Measurements from ENCODE around the gene OASL. TPM values are rescaled to one million over a fixed set of nuclear protein-coding genes. Genes with fewer than 3 reads are reported as not detected.
A peak's percentile ranks its signal among the peaks of the same experiment; 100 is the strongest.

The OASL gene
- total and polyA plus RNA-seq, 9 of the 15 experiments (the other 6 are each of a cell fraction or from before 2014, with no cell fraction given), result 0.14 TPM; not detected in 8

DNA sequence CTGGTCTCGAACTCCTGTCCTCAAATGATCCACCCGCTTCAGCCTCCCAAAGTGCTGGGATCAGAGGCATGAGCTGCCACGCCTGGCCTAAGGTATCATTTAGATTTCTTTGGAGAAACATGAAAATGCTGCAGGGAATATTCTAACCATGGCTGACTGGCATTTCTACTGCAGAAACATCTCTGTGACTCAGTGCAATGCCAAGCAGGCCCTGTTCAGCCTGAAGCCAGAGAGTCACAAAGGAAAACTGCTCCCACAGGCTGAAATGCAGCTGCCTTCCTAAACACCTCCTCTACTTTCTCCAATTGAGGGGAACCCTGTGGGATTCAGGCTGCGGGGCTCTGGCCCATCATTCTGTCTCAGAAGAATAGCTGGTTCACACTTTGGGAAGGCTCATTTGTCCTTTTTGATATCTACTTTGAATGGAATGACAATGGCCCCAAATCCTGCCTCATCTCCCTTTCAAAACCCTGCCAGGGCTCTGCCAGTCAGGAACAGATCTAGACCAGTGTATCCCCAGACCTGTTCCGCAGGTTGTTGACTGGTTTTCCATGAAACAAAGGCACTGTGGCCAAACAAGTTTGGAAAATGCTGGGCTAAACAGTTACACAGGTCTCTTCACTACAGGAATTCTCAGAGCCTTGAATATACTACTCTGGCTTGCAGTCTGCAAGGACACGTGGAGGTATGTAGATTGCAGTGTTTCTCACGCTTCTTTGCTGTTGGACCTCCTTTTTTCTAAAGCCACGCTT is 30.5 kb downstream of the OASL start (continued):
- TF ChIP-seq, protein P1, sequence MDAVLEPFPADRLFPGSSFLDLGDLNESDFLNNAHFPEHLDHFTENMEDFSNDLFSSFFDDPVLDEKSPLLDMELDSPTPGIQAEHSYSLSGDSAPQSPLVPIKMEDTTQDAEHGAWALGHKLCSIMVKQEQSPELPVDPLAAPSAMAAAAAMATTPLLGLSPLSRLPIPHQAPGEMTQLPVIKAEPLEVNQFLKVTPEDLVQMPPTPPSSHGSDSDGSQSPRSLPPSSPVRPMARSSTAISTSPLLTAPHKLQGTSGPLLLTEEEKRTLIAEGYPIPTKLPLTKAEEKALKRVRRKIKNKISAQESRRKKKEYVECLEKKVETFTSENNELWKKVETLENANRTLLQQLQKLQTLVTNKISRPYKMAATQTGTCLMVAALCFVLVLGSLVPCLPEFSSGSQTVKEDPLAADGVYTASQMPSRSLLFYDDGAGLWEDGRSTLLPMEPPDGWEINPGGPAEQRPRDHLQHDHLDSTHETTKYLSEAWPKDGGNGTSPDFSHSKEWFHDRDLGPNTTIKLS (IDR thresholded peaks at IDR 0.05; ENCODE audit: borderline replicate concordance, low read depth), result no peak
- TF ChIP-seq HDAC2 (IDR thresholded peaks at IDR 0.05), result no peak

DNA sequence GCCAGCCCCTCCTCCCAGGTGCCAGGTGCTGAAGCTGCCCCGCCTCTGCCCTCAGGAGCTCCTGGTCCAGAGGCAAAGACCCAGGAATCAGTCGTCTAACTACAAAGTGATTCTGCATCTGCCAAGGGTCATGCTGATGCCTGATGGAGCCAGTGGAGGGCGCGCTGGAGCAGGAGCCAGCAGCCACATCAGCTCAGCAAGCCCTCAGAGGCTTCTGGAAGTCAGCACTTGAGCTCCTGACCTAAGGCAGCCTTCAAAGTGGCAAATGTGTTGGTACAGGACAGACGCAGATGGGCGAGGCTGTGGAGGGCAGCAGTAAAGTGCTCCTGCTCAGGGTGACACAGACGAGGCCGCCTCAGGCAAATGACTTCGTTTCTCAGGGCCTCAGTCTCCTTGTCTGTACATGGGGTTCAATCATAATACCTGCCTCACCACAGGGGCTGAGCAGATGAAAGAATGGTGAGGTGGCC is 33.7 kb downstream of the OASL start:
- POLR2A ChIA-PET, result interaction anchor here (0.6 to 0.7 kb wide), 2 partner anchors 278 to 652 kb away, joined by 3 read pairs; no protein-coding TSS in a partner anchor
- in situ Hi-C loops (cut with MboI), result no loop called here
- CTCF ChIA-PET (ENCODE audit: low intra/inter-chr PET ratio), result interaction anchor here (0.5 to 1.3 kb wide), 4 partner anchors 90 to 358 kb away, joined by 3 to 9 read pairs (median 4); no protein-coding TSS in a partner anchor
- Histone ChIP-seq H3K9ac (ENCODE audit: insufficient read depth in 1 of 2, low read depth in 2 of 2, low read length in 2 of 2) (peak overlapping the region in 1 of 2 experiments; percentile 6; a peak in 1 of 4 replicates), H2AFZ (ENCODE audit: low read depth, low read length) (no peak overlapping the region), H4K20me1 (replicated peaks; ENCODE audit: control insufficient read depth, insufficient read depth, low read length) (no peaks in the 10 kb centered on the region; the same call in 1 of the 2 replicates), H3K27me3 (ENCODE audit: control insufficient read depth in 2 of 2, insufficient read depth in 2 of 2, low read length in 2 of 2) (no peaks in the 10 kb centered on the region), H3K4me1 (replicated peaks in 1 of 2; ENCODE audit: control insufficient read depth in 2 of 2, insufficient read depth in 2 of 2, low read length in 2 of 2) (no peaks in the 10 kb centered on the region; a peak in 1 of 5 replicates), H3K4me2 (ENCODE audit: insufficient read depth, low read length) (no peak overlapping the region), H3K4me3 (no peak overlapping the region), H3K27ac (ENCODE audit: extremely low read depth, low read depth, low read length) (no peak overlapping the region), H3K9me3 (replicated peaks; ENCODE audit: control insufficient read depth, insufficient read depth, low read depth, low read length) (no peaks in the 10 kb centered on the region), H3K36me3 (ENCODE audit: control insufficient read depth, insufficient read depth, low read length) (peaks cover 60% of the 10 kb centered on the region; the same call in 2 of the 3 replicates), H3K9me1 (ENCODE audit: control insufficient read depth, insufficient read depth, low read length) (no peaks in the 10 kb centered on the region), H3K79me2 (ENCODE audit: control insufficient read depth, insufficient read depth, low read length) (no peaks in the 10 kb centered on the region)
- DNase-seq (ENCODE audit: extremely low read depth in 1 of 4, low spot score in 3 of 4), result peak; percentile 52 to 73 (median 60)
- peak; percentile 96 for FAIRE-seq
- BruUV-seq (replicated peaks), result no TSS peak
- intact Hi-C loops (cut with micrococcal nuclease), result loop anchor here (2.0 to 10.0 kb wide), 3 partner anchors 49 to 209 kb away; partner anchors contain the start of gene P2RX4
- 31% methylated on average over 8 of the region's 9 CpGs for WGBS (ENCODE audit: insufficient coverage, low coverage, missing lambda C conversion rate)
- ATAC-seq, result peak; percentile 92
- TF ChIP-seq XRCC5 (IDR thresholded peaks at IDR 0.05; ENCODE audit: low read depth, low read length) (0 out of 2 replicates have a peak, but pooled peaks have one; percentile 39), SP1 (CRISPR knock-in tag; IDR thresholded peaks at IDR 0.05) (peak; percentile 53; the same call in 1 of the 2 replicates), ATF7 (IDR thresholded peaks at IDR 0.05) (peak; percentile 29; the same call in 1 of the 2 replicates), JUND (IDR thresholded peaks at IDR 0.05; ENCODE audit: borderline replicate concordance, low read depth, low read length) (peak; percentile 41; the same call in 1 of the 2 replicates), JUND (tag; IDR thresholded peaks at IDR 0.05; ENCODE audit: borderline replicate concordance, low read depth, low read length) (no peak), ESRRA (IDR thresholded peaks at IDR 0.05; ENCODE audit: borderline replicate concordance, low read depth) (peak; percentile 29; the same call in 1 of the 2 replicates), RBM25 (IDR thresholded peaks at IDR 0.05; ENCODE audit: low read depth, low read length, severe bottlenecking) (peak; percentile 74), NR2F6 (CRISPR knock-in tag; IDR thresholded peaks at IDR 0.05) (no peak), BCOR (IDR thresholded peaks at IDR 0.05) (peak; percentile 90), KAT7 (CRISPR knock-in tag; IDR thresholded peaks at IDR 0.05; ENCODE audit: borderline replicate concordance) (0 out of 2 replicates have a peak, but pooled peaks have one; percentile 45)
- TF ChIP-seq, protein P2, sequence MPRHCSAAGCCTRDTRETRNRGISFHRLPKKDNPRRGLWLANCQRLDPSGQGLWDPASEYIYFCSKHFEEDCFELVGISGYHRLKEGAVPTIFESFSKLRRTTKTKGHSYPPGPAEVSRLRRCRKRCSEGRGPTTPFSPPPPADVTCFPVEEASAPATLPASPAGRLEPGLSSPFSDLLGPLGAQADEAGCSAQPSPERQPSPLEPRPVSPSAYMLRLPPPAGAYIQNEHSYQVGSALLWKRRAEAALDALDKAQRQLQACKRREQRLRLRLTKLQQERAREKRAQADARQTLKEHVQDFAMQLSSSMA (CRISPR knock-in tag; IDR thresholded peaks at IDR 0.05), result no peak
- TF ChIP-seq, protein P3, sequence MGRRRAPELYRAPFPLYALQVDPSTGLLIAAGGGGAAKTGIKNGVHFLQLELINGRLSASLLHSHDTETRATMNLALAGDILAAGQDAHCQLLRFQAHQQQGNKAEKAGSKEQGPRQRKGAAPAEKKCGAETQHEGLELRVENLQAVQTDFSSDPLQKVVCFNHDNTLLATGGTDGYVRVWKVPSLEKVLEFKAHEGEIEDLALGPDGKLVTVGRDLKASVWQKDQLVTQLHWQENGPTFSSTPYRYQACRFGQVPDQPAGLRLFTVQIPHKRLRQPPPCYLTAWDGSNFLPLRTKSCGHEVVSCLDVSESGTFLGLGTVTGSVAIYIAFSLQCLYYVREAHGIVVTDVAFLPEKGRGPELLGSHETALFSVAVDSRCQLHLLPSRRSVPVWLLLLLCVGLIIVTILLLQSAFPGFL (CRISPR knock-in tag; IDR thresholded peaks at IDR 0.05), result 0 out of 2 replicates have a peak, but pooled peaks have one; percentile 71
- TF ChIP-seq, protein P4, sequence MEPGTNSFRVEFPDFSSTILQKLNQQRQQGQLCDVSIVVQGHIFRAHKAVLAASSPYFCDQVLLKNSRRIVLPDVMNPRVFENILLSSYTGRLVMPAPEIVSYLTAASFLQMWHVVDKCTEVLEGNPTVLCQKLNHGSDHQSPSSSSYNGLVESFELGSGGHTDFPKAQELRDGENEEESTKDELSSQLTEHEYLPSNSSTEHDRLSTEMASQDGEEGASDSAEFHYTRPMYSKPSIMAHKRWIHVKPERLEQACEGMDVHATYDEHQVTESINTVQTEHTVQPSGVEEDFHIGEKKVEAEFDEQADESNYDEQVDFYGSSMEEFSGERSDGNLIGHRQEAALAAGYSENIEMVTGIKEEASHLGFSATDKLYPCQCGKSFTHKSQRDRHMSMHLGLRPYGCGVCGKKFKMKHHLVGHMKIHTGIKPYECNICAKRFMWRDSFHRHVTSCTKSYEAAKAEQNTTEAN (CRISPR knock-in tag; IDR thresholded peaks at IDR 0.05), result no peak
